ENCODE results near the gene PICK1. TPM values are rescaled to one million over a fixed set of nuclear protein-coding genes. Genes with fewer than 3 reads are reported as not detected.

PICK1 gene
- total and polyA plus RNA-seq, 7 donors: 11.9 to 31.5 (median 18.9) TPM

GRCh38 chr22:38080474-38080849 is 23.3 kb downstream of the PICK1 start:
- ATAC-seq (peak in 1 of 4 donors; percentile 2), DNase-seq (peak in 1 of 2 donors; percentile 52)
- peaks cover 18% of the 10 kb centered on the region for H3K4me1 ChIP-seq
- H3K36me3 ChIP-seq (ENCODE audit: insufficient read depth in 1 of 2, low read depth in 1 of 2): peaks cover 0 to under 1% of the 10 kb centered on the region in 2 donors
- peak overlapping the region; percentile 59 for H3K4me3 ChIP-seq
- intact Hi-C loops (cut with DNase I): no loop called here
- WGBS, 3 donors: 58 to 73% (median 63%) methylated on average over 10 to 11 of the region's 11 CpGs
- H3K27me3 ChIP-seq (ENCODE audit: insufficient read depth in 3 of 3, low read length in 2 of 3): peaks cover 0 to 17% (median 5%) of the 10 kb centered on the region in 3 donors
- H3K9me3 ChIP-seq: no peaks in the 10 kb centered on the region
- TF ChIP-seq, protein P1, sequence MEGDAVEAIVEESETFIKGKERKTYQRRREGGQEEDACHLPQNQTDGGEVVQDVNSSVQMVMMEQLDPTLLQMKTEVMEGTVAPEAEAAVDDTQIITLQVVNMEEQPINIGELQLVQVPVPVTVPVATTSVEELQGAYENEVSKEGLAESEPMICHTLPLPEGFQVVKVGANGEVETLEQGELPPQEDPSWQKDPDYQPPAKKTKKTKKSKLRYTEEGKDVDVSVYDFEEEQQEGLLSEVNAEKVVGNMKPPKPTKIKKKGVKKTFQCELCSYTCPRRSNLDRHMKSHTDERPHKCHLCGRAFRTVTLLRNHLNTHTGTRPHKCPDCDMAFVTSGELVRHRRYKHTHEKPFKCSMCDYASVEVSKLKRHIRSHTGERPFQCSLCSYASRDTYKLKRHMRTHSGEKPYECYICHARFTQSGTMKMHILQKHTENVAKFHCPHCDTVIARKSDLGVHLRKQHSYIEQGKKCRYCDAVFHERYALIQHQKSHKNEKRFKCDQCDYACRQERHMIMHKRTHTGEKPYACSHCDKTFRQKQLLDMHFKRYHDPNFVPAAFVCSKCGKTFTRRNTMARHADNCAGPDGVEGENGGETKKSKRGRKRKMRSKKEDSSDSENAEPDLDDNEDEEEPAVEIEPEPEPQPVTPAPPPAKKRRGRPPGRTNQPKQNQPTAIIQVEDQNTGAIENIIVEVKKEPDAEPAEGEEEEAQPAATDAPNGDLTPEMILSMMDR (IDR thresholded peaks at IDR 0.05): no peak
- H3K27ac ChIP-seq: no peak overlapping the region

GRCh38 chr22:38080850-38081635 is 23.8 kb downstream of the PICK1 start:
- Histone ChIP-seq H3K27ac (no peak overlapping the region), H3K36me3 (ENCODE audit: insufficient read depth in 1 of 2, low read depth in 1 of 2) (no peaks in the 10 kb centered on the region), H3K4me3 (peak overlapping the region; percentile 59), H3K27me3 (ENCODE audit: insufficient read depth in 3 of 3, low read length in 2 of 3) (peaks cover 0 to 17% (median 5%) of the 10 kb centered on the region in 3 donors), H3K4me1 (peaks cover 18% of the 10 kb centered on the region), H3K9me3 (no peaks in the 10 kb centered on the region)
- DNase-seq (peak in 1 of 2 donors; percentile 67), ATAC-seq (peak; percentile 58 to 74 (median 68))
- intact Hi-C loops (cut with DNase I): no loop called here
- WGBS, 3 donors: 4 to 11% (median 5%) methylated on average over 52 to 110 of the region's 110 CpGs
- TF ChIP-seq, protein P1 (IDR thresholded peaks at IDR 0.05): no peak

GRCh38 chr22:38081636-38081940 is 24.4 kb downstream of the PICK1 start:
- no peak overlapping the region for H3K27ac ChIP-seq
- H3K36me3 ChIP-seq (ENCODE audit: insufficient read depth in 1 of 2, low read depth in 1 of 2): no peaks in the 10 kb centered on the region
- WGBS, 3 donors: 10 to 14% (median 12%) methylated on average over 17 of the region's 17 CpGs
- peaks cover 18% of the 10 kb centered on the region for H3K4me1 ChIP-seq
- H3K9me3 ChIP-seq: no peaks in the 10 kb centered on the region
- TF ChIP-seq, protein P1 (IDR thresholded peaks at IDR 0.05): no peak
- intact Hi-C loops (cut with DNase I): no loop called here
- DNase-seq: no peak
- ATAC-seq: no peak
- H3K4me3 ChIP-seq: peak overlapping the region; percentile 59
- H3K27me3 ChIP-seq (ENCODE audit: insufficient read depth in 3 of 3, low read length in 2 of 3): peaks cover 0 to 17% (median 5%) of the 10 kb centered on the region in 3 donors

DNA sequence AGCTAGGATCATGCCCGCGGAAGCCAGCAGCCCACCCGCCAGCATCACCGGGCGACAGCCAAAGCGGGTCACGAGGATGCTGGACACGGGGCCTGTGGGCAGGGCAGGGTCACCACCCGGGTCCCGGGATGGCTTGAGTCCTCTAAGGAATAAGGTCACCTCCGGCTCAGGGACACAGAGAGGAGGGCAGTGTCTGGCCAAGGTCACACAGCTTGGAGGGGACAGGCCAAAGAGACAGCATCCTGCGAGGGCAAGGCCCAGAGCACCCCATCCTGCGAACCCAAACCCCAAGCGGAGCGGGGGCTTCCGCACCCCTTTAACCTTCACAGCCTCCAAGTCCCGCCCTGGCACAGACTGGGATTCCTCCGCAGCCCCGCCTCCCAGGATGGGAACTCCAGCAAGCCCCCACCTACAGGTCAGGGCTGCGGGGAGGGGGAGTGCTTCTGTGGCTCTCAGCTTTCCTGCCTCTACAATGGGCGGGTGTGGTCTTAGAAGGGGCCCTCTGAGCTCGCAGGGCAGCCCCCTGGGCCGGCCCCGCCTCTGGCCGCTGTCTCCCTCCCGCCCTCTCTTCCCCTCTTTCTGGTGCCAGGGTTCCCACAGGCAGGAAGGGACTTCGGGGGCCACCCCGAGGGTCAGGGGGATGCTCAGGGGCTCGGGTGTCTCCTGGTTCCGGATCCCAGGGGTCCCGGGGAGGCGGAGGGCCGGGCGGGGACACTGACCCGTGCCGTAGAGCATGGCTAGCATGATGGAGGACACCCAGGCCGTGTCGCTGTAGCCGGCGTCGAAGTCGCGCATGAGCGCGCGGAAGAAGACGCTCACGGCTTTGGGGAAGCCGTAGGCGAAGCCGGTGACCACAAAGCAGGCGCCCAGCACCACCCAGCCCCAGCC is 25.0 kb downstream of the PICK1 start:
- DNase-seq (peak; percentile 13 to 59), ATAC-seq (no peak)
- Histone ChIP-seq H3K9me3 (no peaks in the 10 kb centered on the region), H3K27ac (no peak overlapping the region), H3K27me3 (ENCODE audit: insufficient read depth in 3 of 3, low read length in 2 of 3) (peaks cover 0 to 17% (median 5%) of the 10 kb centered on the region in 3 donors), H3K4me1 (peaks cover 18% of the 10 kb centered on the region), H3K4me3 (peak overlapping the region; percentile 59), H3K36me3 (ENCODE audit: insufficient read depth in 1 of 2, low read depth in 1 of 2) (no peaks in the 10 kb centered on the region)
- WGBS, 3 donors: 35 to 51% (median 39%) methylated on average over 40 to 52 of the region's 52 CpGs
- TF ChIP-seq, protein P1 (IDR thresholded peaks at IDR 0.05): no peak
- intact Hi-C loops (cut with DNase I): no loop called here
